ENCODE measurements around the gene RNLS. TPM values are rescaled to one million over a fixed set of nuclear protein-coding genes. Genes with fewer than 3 reads are reported as not detected.
A peak's percentile ranks its signal among the peaks of the same experiment; 100 is the strongest.

RNLS gene
- total RNA-seq, 1 experiment from 2014 or later, result 8.7 TPM

GRCh38 chr10:88553116-88553752, 29.9 kb downstream of the RNLS start:
- ChIA-PET CTCF (interaction anchor here (0.5 to 1.5 kb wide), 3 partner anchors 30 to 115 kb away, joined by 4 to 7 read pairs (median 4); partner anchors contain the start of gene RNLS), POLR2A (no interaction called here)
- no peaks in the 10 kb centered on the region for H3K9me3 Mint-ChIP-seq
- H3K36me3 Mint-ChIP-seq, result no peaks in the 10 kb centered on the region
- H3K4me1 Mint-ChIP-seq, result peaks cover 5% of the 10 kb centered on the region; the same call in 1 of the 2 replicates
- peak; percentile 90 for ATAC-seq
- TF ChIP-seq USF1 (CRISPR knock-in tag; IDR thresholded peaks at IDR 0.05) (no peak), ZNF396 (CRISPR knock-in tag; IDR thresholded peaks at IDR 0.05; ENCODE audit: borderline replicate concordance) (no peak), ZSCAN18 (CRISPR knock-in tag; IDR thresholded peaks at IDR 0.05) (no peak), CTCF (IDR thresholded peaks at IDR 0.05) (peak; percentile 11; the same call in 1 of the 2 replicates), STAT6 (CRISPR knock-in tag; conservative IDR thresholded peaks at IDR 0.05; ENCODE audit: low read depth) (no peak), ZNF263 (CRISPR knock-in tag; IDR thresholded peaks at IDR 0.05; ENCODE audit: low read depth) (no peak)
- TF ChIP-seq, protein P1, sequence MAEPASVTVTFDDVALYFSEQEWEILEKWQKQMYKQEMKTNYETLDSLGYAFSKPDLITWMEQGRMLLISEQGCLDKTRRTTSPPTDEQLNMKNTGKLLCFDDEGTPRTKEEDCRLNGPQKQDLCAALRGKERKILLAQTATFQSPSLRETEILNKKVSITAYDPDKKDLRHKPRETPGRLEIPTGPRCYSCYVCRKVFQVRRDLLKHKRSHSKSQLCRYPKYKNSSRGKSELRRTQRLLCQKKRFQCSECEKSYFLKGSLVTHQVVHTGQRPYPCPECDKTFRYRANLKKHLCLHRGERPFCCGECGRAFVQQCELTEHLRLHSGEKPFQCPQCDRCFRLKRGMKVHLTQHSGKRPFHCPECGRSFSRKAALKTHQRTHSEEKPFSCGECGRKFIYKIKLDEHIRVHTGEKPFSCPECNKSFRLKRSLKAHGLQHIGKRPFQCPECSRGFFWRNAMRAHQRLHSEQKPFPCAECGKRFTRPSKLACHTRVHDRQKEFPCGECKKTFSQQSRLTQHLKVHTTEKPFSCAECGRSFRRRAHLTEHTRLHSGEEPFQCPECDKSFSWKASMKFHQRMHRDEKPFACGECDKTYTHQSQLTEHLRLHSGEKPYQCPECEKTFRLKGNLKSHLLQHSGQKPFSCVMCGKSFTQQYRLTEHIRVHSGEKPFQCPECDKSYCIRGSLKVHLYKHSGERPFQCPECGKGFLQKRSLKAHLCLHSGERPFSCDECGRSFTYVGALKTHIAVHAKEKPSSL (CRISPR knock-in tag; conservative IDR thresholded peaks at IDR 0.05), result no peak
- H3K27ac Mint-ChIP-seq, result no peak overlapping the region
- DNase-seq (ENCODE audit: low spot score), result peak; percentile 13
- no peak overlapping the region for H3K4me3 Mint-ChIP-seq
- H3K27me3 Mint-ChIP-seq (ENCODE audit: low read depth), result no peaks in the 10 kb centered on the region

GRCh38 chr10:88551246-88551645, 31.9 kb downstream of the RNLS start:
- POLR2A ChIA-PET, result no interaction called here
- no peaks in the 10 kb centered on the region for H3K36me3 Mint-ChIP-seq
- no peaks in the 10 kb centered on the region for H3K9me3 Mint-ChIP-seq
- no peak for DNase-seq (ENCODE audit: low spot score)
- H3K4me1 Mint-ChIP-seq, result peaks cover 5% of the 10 kb centered on the region; the same call in 1 of the 2 replicates
- ATAC-seq, result no peak
- no peak overlapping the region for H3K4me3 Mint-ChIP-seq
- CTCF ChIA-PET, result interaction anchor here (0.7 to 1.5 kb wide), 2 partner anchors 32 to 79 kb away, joined by 3 to 7 read pairs; partner anchors contain the start of gene RNLS
- no peak overlapping the region for H3K27ac Mint-ChIP-seq
- no peaks in the 10 kb centered on the region for H3K27me3 Mint-ChIP-seq (ENCODE audit: low read depth)
- TF ChIP-seq CDX4 (CRISPR knock-in tag; IDR thresholded peaks at IDR 0.05; ENCODE audit: borderline replicate concordance), result no peak
- TF ChIP-seq, protein P2, sequence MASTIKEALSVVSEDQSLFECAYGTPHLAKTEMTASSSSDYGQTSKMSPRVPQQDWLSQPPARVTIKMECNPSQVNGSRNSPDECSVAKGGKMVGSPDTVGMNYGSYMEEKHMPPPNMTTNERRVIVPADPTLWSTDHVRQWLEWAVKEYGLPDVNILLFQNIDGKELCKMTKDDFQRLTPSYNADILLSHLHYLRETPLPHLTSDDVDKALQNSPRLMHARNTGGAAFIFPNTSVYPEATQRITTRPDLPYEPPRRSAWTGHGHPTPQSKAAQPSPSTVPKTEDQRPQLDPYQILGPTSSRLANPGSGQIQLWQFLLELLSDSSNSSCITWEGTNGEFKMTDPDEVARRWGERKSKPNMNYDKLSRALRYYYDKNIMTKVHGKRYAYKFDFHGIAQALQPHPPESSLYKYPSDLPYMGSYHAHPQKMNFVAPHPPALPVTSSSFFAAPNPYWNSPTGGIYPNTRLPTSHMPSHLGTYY (CRISPR knock-in tag; IDR thresholded peaks at IDR 0.05), result no peak
- TF ChIP-seq ATF6 (CRISPR knock-in tag; IDR thresholded peaks at IDR 0.05), result no peak
- TF ChIP-seq, protein P3, sequence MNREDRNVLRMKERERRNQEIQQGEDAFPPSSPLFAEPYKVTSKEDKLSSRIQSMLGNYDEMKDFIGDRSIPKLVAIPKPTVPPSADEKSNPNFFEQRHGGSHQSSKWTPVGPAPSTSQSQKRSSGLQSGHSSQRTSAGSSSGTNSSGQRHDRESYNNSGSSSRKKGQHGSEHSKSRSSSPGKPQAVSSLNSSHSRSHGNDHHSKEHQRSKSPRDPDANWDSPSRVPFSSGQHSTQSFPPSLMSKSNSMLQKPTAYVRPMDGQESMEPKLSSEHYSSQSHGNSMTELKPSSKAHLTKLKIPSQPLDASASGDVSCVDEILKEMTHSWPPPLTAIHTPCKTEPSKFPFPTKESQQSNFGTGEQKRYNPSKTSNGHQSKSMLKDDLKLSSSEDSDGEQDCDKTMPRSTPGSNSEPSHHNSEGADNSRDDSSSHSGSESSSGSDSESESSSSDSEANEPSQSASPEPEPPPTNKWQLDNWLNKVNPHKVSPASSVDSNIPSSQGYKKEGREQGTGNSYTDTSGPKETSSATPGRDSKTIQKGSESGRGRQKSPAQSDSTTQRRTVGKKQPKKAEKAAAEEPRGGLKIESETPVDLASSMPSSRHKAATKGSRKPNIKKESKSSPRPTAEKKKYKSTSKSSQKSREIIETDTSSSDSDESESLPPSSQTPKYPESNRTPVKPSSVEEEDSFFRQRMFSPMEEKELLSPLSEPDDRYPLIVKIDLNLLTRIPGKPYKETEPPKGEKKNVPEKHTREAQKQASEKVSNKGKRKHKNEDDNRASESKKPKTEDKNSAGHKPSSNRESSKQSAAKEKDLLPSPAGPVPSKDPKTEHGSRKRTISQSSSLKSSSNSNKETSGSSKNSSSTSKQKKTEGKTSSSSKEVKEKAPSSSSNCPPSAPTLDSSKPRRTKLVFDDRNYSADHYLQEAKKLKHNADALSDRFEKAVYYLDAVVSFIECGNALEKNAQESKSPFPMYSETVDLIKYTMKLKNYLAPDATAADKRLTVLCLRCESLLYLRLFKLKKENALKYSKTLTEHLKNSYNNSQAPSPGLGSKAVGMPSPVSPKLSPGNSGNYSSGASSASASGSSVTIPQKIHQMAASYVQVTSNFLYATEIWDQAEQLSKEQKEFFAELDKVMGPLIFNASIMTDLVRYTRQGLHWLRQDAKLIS (CRISPR knock-in tag; IDR thresholded peaks at IDR 0.05; ENCODE audit: borderline replicate concordance), result no peak
- TF ChIP-seq ZSCAN18 (CRISPR knock-in tag; IDR thresholded peaks at IDR 0.05), result no peak
- TF ChIP-seq ZNF121 (CRISPR knock-in tag; IDR thresholded peaks at IDR 0.05), result no peak
- no peak for TF ChIP-seq NR1H2 (CRISPR knock-in tag; IDR thresholded peaks at IDR 0.05)

Measured in WTC11 (cell line).